PFSK-1 (cell line): Measurements from ENCODE around the gene PIP5KL1.

Source experiments
- FOXP2 ChIP-seq: optimal IDR thresholded peaks from 2 replicates; pipeline ENCODE3; 2011; ENCODE audit warnings: borderline replicate concordance, control low read depth, inconsistent platforms; ENCODE audit not compliant: insufficient read depth; ENCODE audit errors: extremely low read length, extremely low read depth
- POLR2AphosphoS5 ChIP-seq: IDR thresholded peaks from 2 replicates; pipeline ENCODE4 v1.6.1; 2012; ENCODE audit warnings: low read depth, mild to moderate bottlenecking, control low read depth, low read length, moderate library complexity
- SIN3A ChIP-seq: IDR thresholded peaks from 2 replicates; pipeline ENCODE4 v1.6.1; 2012; ENCODE audit warnings: mild to moderate bottlenecking, low read length, moderate library complexity, borderline replicate concordance; ENCODE audit not compliant: insufficient read depth
- TAF1 ChIP-seq: IDR thresholded peaks from 2 replicates; pipeline ENCODE4 v1.6.1; 2012; ENCODE audit warnings: low read length, control low read depth, borderline replicate concordance; ENCODE audit not compliant: insufficient read depth

DNA sequence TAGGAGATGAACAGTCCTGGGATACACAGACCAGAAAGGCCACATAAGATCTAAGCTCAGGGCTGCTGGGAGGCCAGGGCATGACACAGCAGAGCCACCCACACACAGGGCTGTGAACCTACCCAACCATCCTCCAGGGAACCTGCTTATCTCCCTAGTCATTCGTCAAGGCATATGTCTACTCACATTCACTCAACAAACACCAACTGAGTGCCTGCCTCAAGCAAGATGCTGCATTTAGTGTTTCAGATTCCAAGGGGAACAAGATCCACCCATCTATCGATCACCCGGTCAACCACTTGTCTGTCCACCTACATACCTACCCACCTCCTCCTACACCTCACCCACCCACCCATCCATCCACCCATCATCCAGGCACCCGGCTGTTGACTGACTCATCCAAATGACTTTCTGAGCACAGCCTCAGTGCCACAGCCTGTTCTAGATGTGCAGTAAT is 5.2 kb upstream of the PIP5KL1 start:
- no peak for TF ChIP-seq TAF1
- TF ChIP-seq POLR2AphosphoS5: no peak
- no peak for TF ChIP-seq SIN3A
- no peak for TF ChIP-seq FOXP2
